HG03342 (cell line): Measurements from ENCODE around the gene GATB.

Experiments
- ATAC-seq: cut with Tn5 transposase; IDR thresholded peaks from one replicate; pipeline ENCODE4 v1.9.1; 2021; ENCODE audit warnings: mild to moderate bottlenecking, moderate library complexity; ENCODE audit not compliant: unreplicated experiment

Gene GATB

GRCh38 chr4:151676301-151676700 is 84.5 kb downstream of the GATB start:
- no peak for ATAC-seq

- no peak for ATAC-seq
These were observed 85.3 kb downstream of the GATB start for GRCh38 chr4:151675411-151675971.

- no peak for ATAC-seq
These were observed 85.9 kb downstream of the GATB start for GRCh38 chr4:151674804-151675391.

- no peak for ATAC-seq
These were observed 86.8 kb downstream of the GATB start for GRCh38 chr4:151673908-151674520.

GRCh38 chr4:151672996-151673395 is 87.8 kb downstream of the GATB start:
- no peak for ATAC-seq

- no peak for ATAC-seq
These were observed 89.2 kb downstream of the GATB start for GRCh38 chr4:151671541-151672059.

- no peak for ATAC-seq
These were observed 90.0 kb downstream of the GATB start for GRCh38 chr4:151670843-151671242.

GRCh38 chr4:151669990-151670389 is 90.8 kb downstream of the GATB start:
- no peak for ATAC-seq

- ATAC-seq: no peak
These were observed 92.0 kb downstream of the GATB start for GRCh38 chr4:151668689-151669402.

- ATAC-seq: no peak
These were observed 93.1 kb downstream of the GATB start for GRCh38 chr4:151667666-151668065.

GRCh38 chr4:151667048-151667447 is 93.8 kb downstream of the GATB start:
- no peak for ATAC-seq

GRCh38 chr4:151666501-151666900 is 94.3 kb downstream of the GATB start:
- no peak for ATAC-seq

- no peak for ATAC-seq
These were observed 95.1 kb downstream of the GATB start for GRCh38 chr4:151665785-151666127.

GRCh38 chr4:151665022-151665784 is 95.6 kb downstream of the GATB start:
- ATAC-seq: no peak

GRCh38 chr4:151664289-151664688 is 96.5 kb downstream of the GATB start:
- no peak for ATAC-seq

GRCh38 chr4:151663109-151663508 is 97.7 kb downstream of the GATB start:
- no peak for ATAC-seq

GRCh38 chr4:151661873-151662272 is 98.9 kb downstream of the GATB start:
- no peak for ATAC-seq

GRCh38 chr4:151660676-151661075 is 100.1 kb downstream of the GATB start:
- ATAC-seq: no peak

- no peak for ATAC-seq
These were observed 101.0 kb downstream of the GATB start for GRCh38 chr4:151659601-151660364.

- ATAC-seq: no peak
These were observed 101.7 kb downstream of the GATB start for GRCh38 chr4:151658959-151659600.
